COLO829 (cell line): Measurements from ENCODE around the gene FANK1.

Experiments used
- DNase-seq: peaks from one replicate; pipeline ENCODE4 v3.0.0; 2012; ENCODE audit warnings: low spot score

The FANK1 gene

GRCh38 chr10:125989791-125990190, 93.4 kb downstream of the FANK1 start:
- DNase-seq, result no peak

GRCh38 chr10:125990974-125991373, 94.6 kb downstream of the FANK1 start:
- DNase-seq, result no peak

GRCh38 chr10:125991392-125991791, 95.0 kb downstream of the FANK1 start:
- DNase-seq, result peak; percentile 3

- DNase-seq, result no peak
Observed at GRCh38 chr10:125992254-125992653, 95.9 kb downstream of the FANK1 start.

- no peak for DNase-seq
Observed at GRCh38 chr10:125994601-125995000, 98.2 kb downstream of the FANK1 start.

- no peak for DNase-seq
Observed at GRCh38 chr10:125995726-125996304, 99.5 kb downstream of the FANK1 start.

GRCh38 chr10:125997586-125997985, 101.2 kb downstream of the FANK1 start:
- no peak for DNase-seq

GRCh38 chr10:125999694-126000093, 103.3 kb downstream of the FANK1 start:
- DNase-seq, result no peak

- no peak for DNase-seq
Observed at GRCh38 chr10:126001576-126001975, 105.2 kb downstream of the FANK1 start.

GRCh38 chr10:126004752-126005151, 108.4 kb downstream of the FANK1 start:
- no peak for DNase-seq

- no peak for DNase-seq
Observed at GRCh38 chr10:126006264-126006663, 109.9 kb downstream of the FANK1 start.

- DNase-seq, result no peak
Observed at GRCh38 chr10:126006906-126007305, 110.5 kb downstream of the FANK1 start.

GRCh38 chr10:126009650-126010049, 113.3 kb downstream of the FANK1 start:
- no peak for DNase-seq

- DNase-seq, result no peak
Observed at GRCh38 chr10:126011995-126012394, 115.6 kb downstream of the FANK1 start.

- peak; percentile 4 for DNase-seq
Observed at GRCh38 chr10:126012485-126012884, 116.1 kb downstream of the FANK1 start.

- DNase-seq, result peak; percentile 2
Observed at GRCh38 chr10:126013489-126014281, 117.3 kb downstream of the FANK1 start.

GRCh38 chr10:126014309-126014708, 117.9 kb downstream of the FANK1 start:
- no peak for DNase-seq

- DNase-seq, result no peak
Observed at GRCh38 chr10:126015413-126015812, 119.0 kb downstream of the FANK1 start.

GRCh38 chr10:126016156-126016805, 119.9 kb downstream of the FANK1 start:
- DNase-seq, result no peak

- DNase-seq, result no peak
Observed at GRCh38 chr10:126016882-126017281, 120.5 kb downstream of the FANK1 start.

- no peak for DNase-seq
Observed at GRCh38 chr10:126017961-126018560, 121.7 kb downstream of the FANK1 start.

GRCh38 chr10:126021833-126022500, 125.6 kb downstream of the FANK1 start:
- no peak for DNase-seq
